HG02938 (cell line): ENCODE measurements around the gene TTC39B.

ENCODE experiments used
- ATAC-seq: cut with Tn5 transposase; IDR thresholded peaks from one replicate; pipeline ENCODE4 v1.9.1; 2021; ENCODE audit warnings: mild to moderate bottlenecking, moderate library complexity; ENCODE audit not compliant: unreplicated experiment

The TTC39B gene

DNA sequence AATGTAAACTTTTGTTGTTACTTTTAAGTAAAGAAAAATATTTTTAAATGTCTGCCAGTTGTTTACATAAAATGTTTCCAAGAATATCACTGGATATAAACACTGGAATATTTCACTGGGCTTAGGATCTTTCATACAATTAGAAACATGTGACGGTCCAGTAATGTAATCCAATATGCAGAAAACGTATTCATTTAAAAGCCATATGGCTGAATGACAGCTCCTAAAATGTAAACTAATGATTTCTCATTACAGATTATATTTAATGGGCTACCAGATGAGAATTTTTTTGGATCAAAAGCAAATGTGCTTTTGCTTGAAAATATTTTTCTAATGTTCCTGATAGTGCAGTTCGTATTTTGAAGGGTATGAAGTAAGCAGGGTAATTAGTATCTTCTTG is 124.3 kb downstream of the TTC39B start:
- no peak for ATAC-seq

DNA sequence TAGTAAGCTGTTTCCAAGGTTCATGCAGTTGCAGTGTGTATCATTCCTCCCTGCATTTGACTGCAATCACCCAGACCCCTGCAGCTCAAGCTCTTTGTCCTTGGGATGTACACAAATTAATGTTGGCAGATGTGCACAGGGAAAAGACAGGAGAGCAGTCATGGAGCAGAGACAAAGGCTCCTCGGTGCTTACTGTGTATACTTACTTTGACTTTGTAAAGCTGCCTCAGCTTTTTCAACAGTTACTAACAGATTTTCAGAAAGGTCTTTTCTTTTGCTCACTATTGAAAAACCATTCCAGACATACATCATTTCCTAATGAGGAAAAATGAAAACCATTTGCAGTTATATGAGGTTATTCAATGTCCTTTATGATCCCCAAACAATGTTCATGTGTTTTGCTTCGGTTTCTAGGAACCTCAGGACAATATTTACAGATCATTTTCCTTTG is 124.9 kb downstream of the TTC39B start:
- ATAC-seq = no peak

DNA sequence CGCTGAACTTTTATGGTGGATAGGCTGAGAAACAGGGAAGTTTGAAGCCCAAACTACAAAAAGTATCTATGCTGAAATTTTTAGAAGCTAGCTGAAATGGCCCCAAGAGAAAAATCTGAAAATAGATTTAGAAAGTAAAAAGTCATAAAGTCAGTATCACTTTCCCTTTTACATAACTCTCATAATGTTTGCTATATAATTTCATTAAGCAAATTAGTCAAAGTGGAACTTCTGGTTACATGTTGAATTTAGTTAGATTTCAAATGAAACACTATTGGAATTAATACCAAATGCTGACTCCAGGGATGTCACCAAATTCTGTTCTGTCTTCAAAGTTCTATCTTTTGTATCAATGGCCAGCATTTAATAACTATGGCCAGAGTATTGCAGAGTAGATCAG is 126.9 kb downstream of the TTC39B start:
- ATAC-seq = peak; percentile 45

DNA sequence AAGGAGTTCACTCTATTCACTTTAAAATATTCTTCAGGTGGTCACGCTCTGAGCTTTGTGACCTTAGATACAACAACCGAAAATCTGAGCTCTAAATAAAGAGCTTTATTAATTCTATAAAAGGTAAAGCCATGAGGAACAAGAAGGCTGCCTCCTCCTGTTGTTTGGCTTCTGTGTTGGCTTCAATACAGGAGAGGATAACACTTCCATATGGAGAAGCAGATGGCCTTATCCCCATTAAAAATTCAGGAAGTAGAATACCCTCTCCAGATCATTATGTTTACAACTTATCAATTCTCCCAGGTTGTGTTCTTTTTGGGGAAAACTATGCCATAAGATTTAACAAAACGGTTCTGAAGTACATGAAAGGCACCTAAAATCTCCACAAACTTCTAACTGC is 128.4 kb downstream of the TTC39B start:
- ATAC-seq = no peak

DNA sequence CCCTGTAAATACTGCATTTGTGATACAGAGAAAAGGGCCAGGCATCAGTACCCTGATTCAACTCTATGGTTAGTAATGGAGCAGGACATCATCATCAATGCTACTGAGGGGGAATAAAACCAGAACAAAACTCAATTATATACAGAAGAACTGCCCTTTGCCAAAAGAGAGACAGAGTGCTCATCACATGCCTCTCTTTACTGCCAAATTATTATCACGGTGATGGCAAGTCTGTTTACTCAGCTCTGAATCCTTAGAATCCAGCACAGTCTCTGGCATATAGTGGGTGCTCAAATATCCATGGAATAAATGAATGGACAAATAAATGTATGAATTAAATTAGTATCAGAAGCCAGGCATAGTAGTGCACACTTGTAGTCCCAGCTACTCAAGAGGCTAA is 130.2 kb downstream of the TTC39B start:
- ATAC-seq = no peak

DNA sequence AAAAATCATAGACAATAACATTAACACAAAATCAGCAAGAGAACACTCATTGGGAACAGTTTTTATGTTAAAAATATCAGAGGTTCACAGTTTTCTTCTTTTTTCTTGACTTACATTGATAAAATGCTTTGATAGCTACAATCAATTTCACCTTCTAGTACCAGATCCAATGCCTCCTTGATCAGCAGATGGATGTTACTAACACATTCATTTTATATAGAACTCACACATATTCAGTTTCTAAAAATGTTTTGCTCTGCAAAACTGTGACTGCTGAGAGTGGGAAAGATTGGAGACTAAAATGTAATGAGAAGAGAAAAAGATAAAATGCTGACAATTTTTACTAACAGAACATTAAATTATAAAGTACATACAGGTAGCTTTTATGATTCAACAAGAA is 143.1 kb downstream of the TTC39B start:
- no peak for ATAC-seq

DNA sequence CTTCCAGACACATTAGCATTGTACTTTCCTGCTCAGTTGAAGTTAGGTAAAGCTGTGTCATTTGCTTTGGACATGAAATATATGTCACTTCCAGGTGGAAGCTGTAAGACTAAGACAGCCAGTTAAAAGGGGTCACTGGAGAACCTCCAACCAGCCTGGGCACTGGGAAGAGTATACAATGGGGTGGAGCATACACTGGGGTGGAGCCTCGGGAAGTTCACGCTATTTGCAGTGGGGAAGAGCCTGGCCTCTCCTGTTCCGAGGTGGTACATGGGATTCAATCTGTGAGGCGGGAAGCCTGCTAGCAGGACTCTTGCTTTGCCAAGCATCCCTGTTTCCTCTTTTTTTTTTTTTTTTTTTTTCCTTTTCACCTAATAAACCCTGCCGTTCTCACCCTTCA is 145.3 kb downstream of the TTC39B start:
- no peak for ATAC-seq

DNA sequence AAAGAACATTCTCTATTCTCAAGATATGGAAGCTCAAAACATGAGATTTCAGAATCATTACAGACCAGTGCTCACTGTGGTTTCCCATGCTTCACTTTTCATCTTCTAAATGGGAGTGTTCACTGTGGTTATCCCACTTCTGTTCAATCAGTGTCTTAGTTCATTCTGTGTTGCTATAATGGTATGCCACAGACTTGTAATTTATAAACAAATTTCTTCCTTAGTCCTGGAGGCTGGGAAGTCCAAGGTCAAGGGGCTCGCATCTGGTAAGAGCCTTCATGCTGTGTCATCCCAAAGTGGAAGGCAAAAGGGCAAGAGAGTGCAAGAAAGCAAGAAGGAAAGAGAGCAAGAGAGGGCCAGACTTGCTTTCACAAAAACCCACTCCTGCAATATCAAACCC is 146.3 kb downstream of the TTC39B start:
- ATAC-seq = no peak

DNA sequence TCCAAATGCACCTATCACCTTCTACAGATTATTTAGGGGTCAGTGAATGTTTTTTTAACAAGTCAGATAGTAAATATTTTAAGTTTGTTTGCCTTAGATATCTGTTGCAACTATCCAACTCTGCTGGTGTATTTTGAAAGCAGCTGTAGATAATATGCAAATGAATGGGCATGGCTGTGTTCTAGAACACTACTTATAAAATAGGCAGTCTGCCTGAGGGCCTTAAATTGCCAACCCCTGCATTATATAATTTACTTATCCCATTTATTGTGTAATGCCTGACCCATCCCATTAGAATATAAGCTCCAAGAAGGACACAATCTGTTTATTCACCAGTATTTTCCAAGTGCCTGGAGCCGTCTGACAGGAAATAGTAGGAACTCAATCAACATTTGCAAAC is 149.0 kb downstream of the TTC39B start:
- no peak for ATAC-seq

DNA sequence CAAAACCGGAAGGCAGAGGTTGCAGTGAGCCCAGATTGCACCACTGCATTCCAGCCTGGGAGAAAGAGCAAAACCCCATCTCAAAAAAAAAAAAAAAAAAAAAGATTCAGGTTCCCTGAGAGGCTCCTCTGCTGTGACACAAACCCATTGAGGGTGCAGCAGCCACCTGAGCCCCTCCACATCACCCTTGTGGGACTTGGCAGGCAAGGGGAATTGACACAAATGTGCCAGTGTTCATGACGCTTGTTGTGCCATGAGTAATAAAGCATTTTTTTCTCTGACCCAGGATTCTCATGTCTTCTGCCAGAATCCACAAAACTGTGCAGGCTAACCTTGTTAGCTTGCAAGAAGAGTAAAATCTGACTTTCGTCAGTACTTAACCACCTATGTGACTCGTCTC is 149.6 kb downstream of the TTC39B start:
- no peak for ATAC-seq

DNA sequence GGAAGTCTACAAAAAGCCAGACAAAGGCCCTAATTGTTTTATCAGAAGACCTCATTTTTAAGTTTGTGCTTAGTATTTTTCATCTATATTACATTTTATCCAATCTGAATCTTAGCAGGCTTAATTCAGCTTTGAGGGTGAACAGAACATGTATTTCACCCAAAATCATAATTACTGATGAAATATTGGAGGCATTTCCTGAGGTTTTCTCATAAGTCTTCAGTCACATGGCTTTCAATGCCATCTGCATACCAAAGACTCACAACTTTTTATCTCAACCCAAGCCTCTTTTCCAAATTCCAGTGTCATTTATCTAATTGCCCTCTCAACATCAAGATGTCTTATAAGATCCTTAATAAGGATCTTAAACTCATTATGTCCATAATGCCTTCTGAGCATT is 150.8 kb downstream of the TTC39B start:
- no peak for ATAC-seq

DNA sequence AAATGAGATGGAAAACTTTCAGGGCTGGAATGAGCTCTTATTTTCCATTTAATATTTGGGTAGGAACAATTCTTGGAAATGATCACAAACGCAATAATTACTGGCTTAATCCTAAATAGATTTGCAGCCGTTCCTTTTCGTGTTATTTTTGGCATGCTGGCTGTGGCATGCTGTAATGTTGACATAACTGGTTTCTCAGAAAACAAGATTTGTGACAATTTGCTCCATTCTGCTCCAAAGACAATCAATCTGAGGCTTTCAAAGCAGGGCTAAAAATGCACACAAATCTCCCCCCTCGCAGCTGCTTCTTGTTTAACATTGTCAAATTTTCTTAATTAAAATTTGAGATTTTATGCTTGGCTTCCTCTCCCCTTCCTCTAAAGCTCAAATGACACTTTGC is 151.2 kb downstream of the TTC39B start:
- no peak for ATAC-seq

DNA sequence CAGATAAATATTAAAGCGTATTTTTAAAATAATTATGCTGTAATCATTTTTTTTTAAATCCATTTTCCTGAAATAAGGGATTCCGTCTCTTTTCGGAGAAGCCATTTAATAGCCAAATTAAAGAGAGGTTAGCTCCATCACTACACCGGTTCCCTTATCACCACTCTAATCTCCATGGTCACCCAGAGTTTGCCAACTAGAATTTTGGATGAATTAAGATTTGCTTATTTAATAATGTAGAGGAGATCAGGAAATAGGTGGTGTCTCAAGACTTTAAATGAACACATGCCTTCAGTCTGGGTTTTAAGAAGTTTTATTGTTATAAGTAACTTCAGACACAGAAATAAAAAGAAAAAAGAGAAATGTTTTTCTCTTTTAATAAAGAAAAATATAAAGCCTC is 151.7 kb downstream of the TTC39B start:
- ATAC-seq = no peak

DNA sequence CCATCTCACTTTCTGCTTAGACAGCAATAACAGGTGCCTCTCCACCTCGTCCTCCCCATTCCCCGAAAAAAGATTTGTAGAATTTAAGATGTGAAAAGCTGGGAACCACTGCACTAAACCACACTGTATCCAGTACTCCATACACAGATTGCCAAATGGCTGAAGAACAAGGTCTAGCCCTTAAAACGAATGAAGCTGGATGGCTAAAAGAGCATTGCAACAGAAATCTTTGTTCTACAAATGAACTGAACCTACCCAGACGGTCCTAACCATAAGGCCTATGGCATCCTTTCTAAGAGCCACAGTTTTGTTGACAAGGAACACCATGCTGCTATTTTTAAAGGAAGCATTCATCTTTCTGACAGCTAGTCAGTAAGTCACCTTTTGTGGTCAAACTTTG is 152.3 kb downstream of the TTC39B start:
- no peak for ATAC-seq

DNA sequence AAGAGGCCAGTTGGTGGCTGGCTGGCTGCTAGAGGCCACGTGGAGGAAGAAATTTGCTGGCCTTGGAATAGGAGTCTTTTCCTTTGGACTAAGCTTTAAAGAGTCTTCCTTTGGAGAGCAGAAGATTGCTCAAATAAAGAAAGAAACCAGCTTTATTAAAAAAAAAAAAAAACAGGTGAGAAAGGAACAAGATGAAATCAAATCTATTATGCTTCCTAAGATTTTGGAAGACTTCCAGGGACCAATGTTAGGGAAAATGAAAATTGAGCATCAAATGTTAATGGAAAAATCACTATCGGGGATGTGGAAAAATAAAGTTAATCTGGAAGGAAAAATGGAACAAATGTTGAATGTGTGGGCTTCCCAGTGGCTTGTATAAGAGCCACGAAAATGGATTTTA is 153.1 kb downstream of the TTC39B start:
- no peak for ATAC-seq

DNA sequence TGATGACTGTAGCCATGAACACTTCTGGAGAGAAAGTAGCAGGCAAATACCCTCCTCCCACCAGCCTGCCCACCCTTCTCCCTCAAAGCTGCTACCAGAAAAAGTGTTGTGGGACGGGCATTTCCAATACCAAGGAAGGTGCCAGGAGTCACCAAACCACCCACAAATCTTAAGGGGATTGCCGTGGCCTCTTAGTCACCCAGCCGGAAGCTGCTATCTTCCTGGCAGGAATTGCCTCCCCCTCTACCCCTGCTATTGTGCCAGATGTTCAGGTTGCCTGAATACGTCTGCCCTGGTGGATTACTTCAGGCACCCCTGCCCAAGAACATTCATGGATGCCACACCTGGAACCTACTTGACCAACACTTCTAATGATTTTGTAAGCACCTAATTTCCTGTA is 156.1 kb downstream of the TTC39B start:
- ATAC-seq = no peak

DNA sequence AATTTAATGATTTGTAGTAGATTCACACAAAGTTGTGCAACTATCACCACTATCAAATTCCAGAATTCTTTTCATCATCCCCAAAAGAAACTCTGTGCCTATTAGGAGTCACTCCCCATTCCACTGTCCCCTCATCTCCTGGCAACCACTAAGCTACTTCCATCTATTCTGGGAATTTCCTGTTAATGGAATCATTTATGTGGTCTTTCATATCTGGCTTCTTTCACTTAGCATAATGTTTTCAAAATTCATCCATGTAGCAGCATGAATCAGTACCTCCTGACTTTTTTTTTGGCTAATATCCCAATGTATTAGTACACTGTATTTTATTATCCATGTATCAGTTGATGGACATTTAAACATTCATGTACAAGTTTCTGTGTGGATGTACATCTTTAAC is 157.6 kb downstream of the TTC39B start:
- ATAC-seq = no peak

DNA sequence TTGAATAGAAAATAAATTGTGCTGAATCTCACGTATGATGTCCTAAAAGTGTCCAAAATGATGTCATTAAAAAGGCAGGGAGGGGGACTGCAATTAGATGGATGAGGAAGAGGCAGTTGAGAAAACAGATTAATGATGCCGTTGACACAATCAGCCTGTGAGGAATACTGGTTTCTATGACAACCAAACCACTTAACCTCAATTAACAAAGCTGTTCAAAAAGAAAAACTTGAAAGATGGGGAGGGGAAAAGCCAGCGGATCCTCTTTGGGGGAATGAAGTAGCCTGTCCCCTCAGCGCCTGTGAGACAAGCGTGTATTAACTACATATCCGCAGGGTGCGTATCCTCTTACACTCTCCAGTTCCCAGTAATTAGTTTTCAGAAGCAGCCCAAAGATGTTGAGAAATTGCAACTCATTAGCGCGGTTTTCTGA is 160.7 kb downstream of the TTC39B start:
- no peak for ATAC-seq

DNA sequence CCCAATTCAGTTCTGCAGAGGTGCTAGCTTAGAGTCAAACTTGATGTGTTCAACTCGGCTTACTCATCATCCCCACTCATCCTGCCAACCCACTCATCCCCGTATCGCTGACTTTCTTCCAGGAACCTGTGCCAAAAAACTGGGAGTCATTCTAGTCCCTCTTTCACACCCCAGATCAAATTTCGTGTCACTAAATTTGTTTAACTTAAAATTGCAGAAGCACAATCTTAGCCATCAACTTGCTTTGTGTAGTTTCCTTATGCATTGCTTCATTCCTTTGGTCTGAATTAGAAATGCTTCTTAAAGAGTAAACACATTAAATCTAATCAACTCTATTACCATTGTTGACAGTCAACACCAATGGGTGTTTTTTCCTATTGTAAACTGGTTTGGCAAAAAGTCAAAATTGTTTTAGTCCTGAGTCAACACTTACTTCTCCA is 162.4 kb downstream of the TTC39B start:
- no peak for ATAC-seq

DNA sequence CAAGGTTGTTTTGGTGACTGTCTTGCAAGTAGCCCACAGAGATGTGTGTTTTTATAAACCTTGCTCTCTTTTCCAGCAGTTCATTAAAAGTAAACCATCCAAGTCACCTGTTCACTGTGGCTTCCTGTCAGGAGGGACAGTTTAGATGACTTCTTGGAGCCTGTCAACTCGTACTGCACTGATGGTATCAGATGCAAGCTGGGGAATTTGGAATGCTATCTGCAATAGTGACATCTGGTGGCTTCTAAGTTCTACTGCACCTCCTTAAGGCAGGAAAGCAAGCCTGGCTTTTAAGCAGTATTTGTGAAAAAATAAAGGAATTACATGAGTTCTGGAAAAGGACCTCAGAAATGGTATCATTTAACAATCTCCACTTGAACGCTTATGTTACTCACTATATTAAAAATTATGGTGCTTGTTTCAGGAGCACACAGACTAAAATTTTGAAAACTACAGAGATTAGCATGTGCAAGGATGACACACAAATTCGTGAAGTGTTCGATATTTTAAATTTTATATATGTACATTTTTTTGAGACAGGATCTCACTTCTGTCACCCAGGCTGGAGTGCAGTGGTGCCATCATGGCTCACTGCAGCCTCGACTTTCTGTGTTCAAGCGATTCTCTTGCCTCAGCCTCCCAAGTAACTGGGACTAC is 164.0 kb downstream of the TTC39B start:
- peak; percentile 96 for ATAC-seq

DNA sequence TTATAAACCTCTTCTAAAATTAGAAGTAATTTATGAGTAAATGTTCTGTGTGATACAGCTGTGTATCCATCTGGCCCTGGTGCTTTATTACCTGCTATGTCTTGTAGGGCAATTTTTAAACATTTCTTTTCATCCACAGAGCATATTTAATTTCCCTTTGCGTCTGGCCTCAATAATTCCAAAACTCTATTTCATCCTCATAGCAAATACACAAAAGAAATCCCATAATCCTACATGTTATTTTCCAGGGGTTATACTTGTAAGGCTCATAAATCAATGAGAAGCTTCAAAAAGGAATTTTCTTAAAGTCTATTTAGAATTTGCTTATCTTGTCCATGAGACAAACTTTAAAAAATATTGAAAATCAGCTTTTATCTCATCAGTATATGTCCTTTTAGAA is 167.0 kb downstream of the TTC39B start:
- no peak for ATAC-seq

DNA sequence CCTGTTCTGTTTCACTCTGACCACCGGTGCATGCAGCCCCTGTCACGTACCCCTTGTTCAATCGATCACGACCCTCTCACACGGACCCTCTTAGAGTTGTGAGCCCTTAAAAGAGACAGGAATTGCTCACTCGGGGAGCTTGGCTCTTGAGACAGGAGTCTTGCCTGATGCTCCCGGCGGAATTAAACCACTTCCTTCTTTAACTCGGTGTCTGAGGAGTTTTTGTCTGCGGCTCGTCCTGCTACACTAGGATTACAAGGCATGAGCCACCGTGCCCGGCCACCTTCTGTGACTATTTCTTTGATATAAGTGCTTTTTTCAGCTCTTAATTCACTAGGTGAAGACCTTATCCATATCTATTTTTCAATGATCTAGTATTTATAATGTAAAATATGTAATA is 167.5 kb downstream of the TTC39B start:
- ATAC-seq = no peak

DNA sequence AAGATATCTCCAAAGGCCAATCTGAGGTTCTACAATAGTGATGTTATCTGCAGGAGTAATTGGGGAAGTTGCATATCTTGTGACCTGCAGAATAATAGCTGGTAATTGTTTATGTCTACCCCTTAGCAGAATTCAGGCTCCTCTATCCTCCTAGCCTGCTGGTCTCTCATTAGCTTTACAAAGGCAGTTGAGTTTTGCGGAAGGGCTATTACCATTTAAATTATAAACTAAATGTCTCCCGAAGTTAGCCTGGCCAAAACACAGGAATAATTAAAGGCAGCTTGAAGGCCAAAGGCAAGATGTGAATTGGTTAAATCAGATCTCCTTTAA is 168.7 kb downstream of the TTC39B start:
- no peak for ATAC-seq
